ENCODE results near the gene ATG4D. TPM values are rescaled to one million over a fixed set of nuclear protein-coding genes. Genes with fewer than 3 reads are reported as not detected.
A peak's percentile ranks its signal among the peaks of the same experiment; 100 is the strongest.

ATG4D gene
- total RNA-seq, 4 donors from 2014 or later = 18.4 to 35.6 (median 24.9) TPM

- Histone ChIP-seq H3K27ac (no peak overlapping the region), H3K4me3 (peak overlapping the region in 1 of 2 donors; percentile 27), H3K4me1 (peaks cover 0 to 28% (median 4%) of the 10 kb centered on the region in 3 donors), H3K36me3 (no peaks in the 10 kb centered on the region), H3K9me3 (no peaks in the 10 kb centered on the region), H3K27me3 (peaks cover 100% of the 10 kb centered on the region)
- TF ChIP-seq POLR2A (IDR thresholded peaks at IDR 0.05) (no peak), EP300 (IDR thresholded peaks at IDR 0.05) (no peak), POLR2AphosphoS5 (IDR thresholded peaks at IDR 0.05) (no peak), CTCF (IDR thresholded peaks at IDR 0.05) (no peak)
- 54 to 62% methylated on average over 3 of the region's 10 CpGs for WGBS, 2 donors (ENCODE audit: low coverage in 1 of 2)
- ATAC-seq = no peak
Observed at GRCh38 chr19:10516671-10517286, 26.9 kb upstream of the ATG4D start.

GRCh38 chr19:10517361-10517759, 26.3 kb upstream of the ATG4D start, which contains the start of gene S1PR5:
Gene S1PR5, minus strand, starts transcription at chr19:10517447. Its CDS starts 2,436 bp downstream, at chr19:10515011.
- peaks cover 98% of the 10 kb centered on the region for H3K27me3 ChIP-seq
- TF ChIP-seq POLR2A (IDR thresholded peaks at IDR 0.05) = no peak
- no peak for TF ChIP-seq EP300 (IDR thresholded peaks at IDR 0.05)
- no peak for TF ChIP-seq CTCF (IDR thresholded peaks at IDR 0.05)
- TF ChIP-seq POLR2AphosphoS5 (IDR thresholded peaks at IDR 0.05) = no peak
- H3K27ac ChIP-seq = no peak within 1 kb of the TSS
- H3K9me3 ChIP-seq = no peaks in the 10 kb centered on the region
- no peak for ATAC-seq
- no CpG with 5 or more reads among the region's 39 CpGs for WGBS, 2 donors (ENCODE audit: low coverage in 1 of 2)
- H3K4me1 ChIP-seq = peaks cover 0 to 28% (median 4%) of the 10 kb centered on the region in 3 donors
- H3K36me3 ChIP-seq = no peaks in the 10 kb centered on the region
- peak within 1 kb of the TSS in 1 of 2 donors; percentile 27 for H3K4me3 ChIP-seq

GRCh38 chr19:10517760-10518443, 25.8 kb upstream of the ATG4D start:
- Histone ChIP-seq H3K9me3 (no peaks in the 10 kb centered on the region), H3K36me3 (no peaks in the 10 kb centered on the region), H3K4me3 (peak overlapping the region in 1 of 2 donors; percentile 27), H3K27ac (no peak overlapping the region), H3K4me1 (peaks cover 0 to 28% (median 4%) of the 10 kb centered on the region in 3 donors), H3K27me3 (peaks cover 92% of the 10 kb centered on the region)
- TF ChIP-seq POLR2A (IDR thresholded peaks at IDR 0.05) = no peak
- WGBS, 2 donors (ENCODE audit: low coverage in 1 of 2) = 1 to 6% methylated on average over 10 to 13 of the region's 27 CpGs
- no peak for ATAC-seq

GRCh38 chr19:10518444-10519361, 25.0 kb upstream of the ATG4D start:
- Histone ChIP-seq H3K27ac (no peak overlapping the region), H3K36me3 (no peaks in the 10 kb centered on the region), H3K9me3 (no peaks in the 10 kb centered on the region), H3K4me1 (peaks cover 0 to 28% (median 4%) of the 10 kb centered on the region in 3 donors), H3K27me3 (peaks cover 85% of the 10 kb centered on the region), H3K4me3 (no peak overlapping the region)
- no peak for ATAC-seq
- 0 to 15% methylated on average over 8 to 10 of the region's 33 CpGs for WGBS, 2 donors (ENCODE audit: low coverage in 1 of 2)
- TF ChIP-seq CTCF (IDR thresholded peaks at IDR 0.05) = no peak
- TF ChIP-seq POLR2A (IDR thresholded peaks at IDR 0.05) = no peak
- no peak for TF ChIP-seq EP300 (IDR thresholded peaks at IDR 0.05)
- no peak for TF ChIP-seq POLR2AphosphoS5 (IDR thresholded peaks at IDR 0.05)

- no peak overlapping the region for H3K4me3 ChIP-seq
- H3K36me3 ChIP-seq = no peaks in the 10 kb centered on the region
- peaks cover 84% of the 10 kb centered on the region for H3K27me3 ChIP-seq
- TF ChIP-seq EP300 (IDR thresholded peaks at IDR 0.05) (no peak), CTCF (IDR thresholded peaks at IDR 0.05) (no peak), POLR2AphosphoS5 (IDR thresholded peaks at IDR 0.05) (no peak), POLR2A (IDR thresholded peaks at IDR 0.05) (no peak)
- 64 to 72% methylated on average over 4 of the region's 7 CpGs for WGBS, 2 donors (ENCODE audit: low coverage in 1 of 2)
- no peaks in the 10 kb centered on the region for H3K9me3 ChIP-seq
- H3K27ac ChIP-seq = no peak overlapping the region
- no peak for ATAC-seq
- H3K4me1 ChIP-seq = peaks cover 0 to 23% (median 4%) of the 10 kb centered on the region in 3 donors
Observed at GRCh38 chr19:10519421-10519820, 24.3 kb upstream of the ATG4D start.

All from gastroesophageal sphincter (tissue), 4 donors.